Raji (cell line): ENCODE data around the gene ITM2C.

Source experiments
- POLR2A ChIP-seq: IDR thresholded peaks from 2 replicates; pipeline ENCODE4 v1.6.1; 2011; ENCODE audit warnings: low read depth, low read length, control low read depth; ENCODE audit not compliant: insufficient read depth

ITM2C gene

DNA sequence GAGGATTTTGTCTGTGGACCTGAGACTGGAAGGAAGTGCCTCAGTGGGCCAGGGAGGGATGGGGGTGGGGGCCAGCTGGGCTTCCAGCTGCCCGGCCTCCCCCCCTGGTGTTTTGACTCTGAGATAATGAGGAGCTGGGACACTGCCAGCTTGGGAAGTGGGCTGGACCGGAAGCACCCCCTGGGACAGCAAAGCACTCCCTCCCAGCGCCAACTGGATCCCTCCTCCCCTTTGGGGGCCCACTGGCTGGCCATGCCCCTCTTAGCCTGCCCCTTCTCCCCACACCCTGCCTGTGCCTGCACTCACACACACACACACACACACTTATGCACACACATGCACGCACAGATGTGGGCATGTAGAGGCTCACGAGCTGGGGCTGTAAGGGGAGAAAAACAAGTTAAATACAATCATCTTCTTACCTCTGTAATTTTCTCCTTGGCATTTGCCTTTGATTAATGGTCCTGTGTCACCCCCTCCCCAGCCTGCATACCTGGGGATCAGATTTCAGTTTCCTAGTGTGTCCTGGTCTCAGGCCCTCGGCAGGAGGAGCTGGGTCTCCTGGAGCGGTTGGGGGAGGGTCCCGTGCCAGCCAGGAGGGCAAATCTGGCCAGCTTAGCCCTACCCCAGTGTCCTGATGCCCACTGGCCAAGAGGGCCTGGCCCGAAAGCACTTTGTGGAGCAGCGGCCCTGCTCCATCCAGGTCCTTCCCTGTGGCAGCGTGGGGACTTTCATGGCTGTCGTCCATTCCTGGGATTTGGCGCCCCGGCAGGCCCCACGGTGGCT, 3.6 kb downstream of the ITM2C start:
- no peak for TF ChIP-seq POLR2A

- TF ChIP-seq POLR2A: no peak
Observed at GRCh38 chr2:230868947-230869913, 4.5 kb downstream of the ITM2C start.

DNA sequence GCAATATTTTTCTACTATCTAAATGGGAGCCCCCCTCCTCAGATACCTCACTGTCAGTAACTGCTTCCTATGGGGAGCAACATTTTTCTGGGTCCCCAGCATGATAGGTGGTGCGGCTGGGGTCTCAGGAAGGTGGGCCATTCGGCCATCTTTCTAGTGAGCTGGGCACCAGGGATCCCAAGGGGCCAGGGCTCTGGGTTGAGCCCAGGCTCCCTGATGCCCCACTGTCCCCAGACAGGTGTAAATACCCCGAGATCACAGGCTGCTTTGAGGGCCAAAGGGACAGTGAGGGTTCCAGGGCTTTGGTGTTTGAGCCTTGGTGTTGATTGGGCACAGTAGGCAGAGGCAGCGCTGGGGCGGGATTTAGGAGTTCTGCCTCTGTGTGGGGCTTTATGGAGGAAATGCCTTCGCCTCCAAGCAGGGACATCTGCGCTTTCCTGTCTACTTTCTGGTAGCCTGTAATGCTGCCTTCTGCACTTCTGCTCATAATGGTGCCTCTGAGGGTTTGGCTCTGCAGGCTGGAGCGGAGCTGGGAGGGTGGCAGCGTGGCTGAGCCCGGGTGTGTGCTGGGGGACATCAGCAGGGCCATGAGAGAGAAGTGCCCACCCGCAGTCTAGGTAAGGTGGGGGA, 5.3 kb downstream of the ITM2C start:
- no peak for TF ChIP-seq POLR2A

DNA sequence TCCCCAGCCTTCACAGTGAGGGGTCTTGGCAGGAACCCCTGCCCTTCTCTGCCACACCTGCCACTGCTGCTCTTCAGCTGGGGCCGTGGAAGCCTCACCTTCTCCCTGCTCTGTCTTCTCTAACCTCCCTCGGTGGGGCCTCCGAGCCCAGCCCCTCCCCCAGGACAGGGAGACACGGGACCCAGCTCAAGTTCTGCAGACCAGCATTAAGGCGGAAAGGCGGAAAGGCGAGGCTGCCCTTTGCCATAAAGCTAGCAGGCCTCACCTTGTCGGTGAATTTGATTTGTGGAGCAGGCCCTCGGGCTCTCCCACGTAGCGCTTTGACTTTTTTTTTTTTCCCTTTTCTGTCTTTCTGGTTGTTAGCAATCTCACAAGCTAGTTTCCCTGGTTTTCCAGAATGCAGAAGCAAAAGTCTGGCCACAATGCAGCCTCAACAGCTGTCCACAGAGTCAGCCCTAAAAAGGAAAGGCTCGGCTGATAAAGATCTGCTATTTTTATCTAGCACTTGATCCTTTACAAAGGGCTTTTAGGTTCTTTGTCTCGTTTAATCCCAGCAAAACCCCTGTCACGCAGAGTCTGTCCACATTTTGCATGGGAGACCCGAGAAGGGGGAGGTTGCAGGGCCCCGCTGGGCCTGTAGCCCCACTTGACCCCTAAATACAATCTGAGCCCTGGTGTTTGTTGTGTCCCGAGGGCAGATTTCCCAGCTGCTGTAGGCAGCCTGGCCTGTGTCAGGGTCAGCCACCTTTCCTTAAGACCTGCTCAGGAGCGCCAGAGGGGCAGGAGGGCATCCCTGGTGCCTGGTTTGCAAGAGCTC, 6.0 kb downstream of the ITM2C start:
- TF ChIP-seq POLR2A: no peak

DNA sequence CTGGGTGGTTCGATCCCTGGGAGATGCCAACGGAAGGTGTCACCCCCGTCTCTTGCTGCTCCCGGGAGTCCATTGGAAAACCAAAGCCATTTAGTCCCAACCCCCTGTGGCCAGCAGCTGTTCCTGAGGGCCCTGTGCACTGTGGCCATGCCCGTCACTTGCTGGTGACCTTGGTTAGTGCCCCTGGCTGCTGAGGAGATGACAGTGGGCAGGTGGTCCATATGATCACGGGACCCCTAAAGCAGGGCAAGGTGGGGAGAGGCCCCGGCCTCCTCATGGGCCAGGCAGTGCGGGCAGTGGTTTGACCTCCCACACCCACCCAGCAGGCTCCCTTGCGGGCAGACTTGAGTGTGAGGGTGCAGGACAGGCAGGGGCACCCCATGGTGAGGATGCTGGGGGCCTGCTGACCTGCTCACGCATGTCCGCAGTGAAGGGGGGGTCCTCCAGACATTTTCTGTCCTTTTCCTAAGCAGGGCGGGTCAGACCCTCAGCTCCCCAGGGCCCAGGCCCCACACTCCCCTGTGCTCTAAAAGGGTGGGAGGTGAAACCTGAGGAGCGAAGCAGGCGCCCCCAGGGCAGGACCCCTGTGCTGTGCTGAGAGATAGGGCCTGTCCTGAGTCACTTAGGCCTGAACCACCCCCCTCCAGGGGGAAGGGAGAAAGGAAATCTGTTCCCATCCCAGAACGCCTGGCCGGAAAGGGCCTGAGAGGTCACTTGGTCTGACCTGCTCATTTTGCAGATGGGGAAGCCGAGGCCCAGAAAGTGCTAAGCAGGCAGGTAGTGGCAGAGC, 6.8 kb downstream of the ITM2C start:
- no peak for TF ChIP-seq POLR2A

- no peak for TF ChIP-seq POLR2A
Observed at GRCh38 chr2:230872151-230872967, 7.6 kb downstream of the ITM2C start.

- no peak for TF ChIP-seq POLR2A
Observed at GRCh38 chr2:230872968-230873660, 8.4 kb downstream of the ITM2C start.

DNA sequence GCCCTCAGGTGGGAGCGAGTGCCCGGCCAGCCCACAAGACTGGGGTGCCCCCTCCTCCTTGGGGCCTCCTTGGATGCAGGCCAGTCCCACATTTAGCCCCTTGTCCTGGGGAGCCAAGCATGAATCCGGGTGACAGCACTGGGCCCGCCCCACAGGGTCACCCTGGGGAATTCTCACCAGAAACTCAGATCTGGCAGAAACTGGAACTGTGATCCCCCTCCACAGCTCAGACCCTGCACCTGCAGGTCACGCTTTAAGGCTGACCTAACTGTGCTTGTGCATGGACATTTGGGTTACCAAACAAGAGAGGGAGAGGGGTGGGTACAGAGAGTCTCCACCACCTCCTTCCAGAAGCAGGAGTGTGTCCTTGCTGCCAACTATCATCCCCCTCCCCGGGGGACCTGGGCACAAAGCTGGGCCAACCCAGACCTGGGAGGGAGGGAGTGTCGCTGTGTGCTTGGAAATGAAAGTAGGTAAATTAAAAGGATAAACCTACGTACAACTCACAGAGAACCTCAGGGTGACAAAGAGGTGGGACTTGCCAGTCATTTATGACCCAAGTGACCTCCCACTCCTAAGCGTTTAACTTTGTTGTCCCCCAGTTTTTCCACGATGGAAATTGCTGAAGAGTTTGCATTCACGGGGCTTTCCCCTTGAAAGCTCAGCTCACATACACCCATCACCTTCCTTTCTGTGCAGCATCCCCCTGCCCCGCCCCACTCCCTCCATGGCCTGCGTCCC, 9.1 kb downstream of the ITM2C start:
- no peak for TF ChIP-seq POLR2A

GRCh38 chr2:230874456-230874855, 9.7 kb downstream of the ITM2C start:
- no peak for TF ChIP-seq POLR2A

DNA sequence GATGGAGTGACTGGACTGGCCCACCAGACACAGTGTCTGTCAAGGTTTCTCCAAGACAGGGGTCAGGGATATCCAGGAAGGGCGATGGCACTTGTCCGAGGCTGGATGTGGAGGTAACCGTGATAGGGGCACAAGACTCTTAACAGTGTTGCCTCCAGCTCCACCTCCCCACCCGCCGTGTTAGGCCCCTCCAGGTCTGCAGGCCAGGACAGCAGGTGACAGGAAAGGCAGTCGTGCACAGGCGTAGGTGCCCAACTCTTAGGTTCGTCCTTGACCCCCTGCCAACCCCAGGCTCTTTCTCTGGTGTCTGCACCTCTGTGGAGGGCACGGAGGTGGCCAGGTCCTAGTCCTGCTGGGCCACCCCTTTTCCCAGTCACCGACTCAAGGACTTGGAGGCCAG, 10.1 kb downstream of the ITM2C start:
- TF ChIP-seq POLR2A: no peak

DNA sequence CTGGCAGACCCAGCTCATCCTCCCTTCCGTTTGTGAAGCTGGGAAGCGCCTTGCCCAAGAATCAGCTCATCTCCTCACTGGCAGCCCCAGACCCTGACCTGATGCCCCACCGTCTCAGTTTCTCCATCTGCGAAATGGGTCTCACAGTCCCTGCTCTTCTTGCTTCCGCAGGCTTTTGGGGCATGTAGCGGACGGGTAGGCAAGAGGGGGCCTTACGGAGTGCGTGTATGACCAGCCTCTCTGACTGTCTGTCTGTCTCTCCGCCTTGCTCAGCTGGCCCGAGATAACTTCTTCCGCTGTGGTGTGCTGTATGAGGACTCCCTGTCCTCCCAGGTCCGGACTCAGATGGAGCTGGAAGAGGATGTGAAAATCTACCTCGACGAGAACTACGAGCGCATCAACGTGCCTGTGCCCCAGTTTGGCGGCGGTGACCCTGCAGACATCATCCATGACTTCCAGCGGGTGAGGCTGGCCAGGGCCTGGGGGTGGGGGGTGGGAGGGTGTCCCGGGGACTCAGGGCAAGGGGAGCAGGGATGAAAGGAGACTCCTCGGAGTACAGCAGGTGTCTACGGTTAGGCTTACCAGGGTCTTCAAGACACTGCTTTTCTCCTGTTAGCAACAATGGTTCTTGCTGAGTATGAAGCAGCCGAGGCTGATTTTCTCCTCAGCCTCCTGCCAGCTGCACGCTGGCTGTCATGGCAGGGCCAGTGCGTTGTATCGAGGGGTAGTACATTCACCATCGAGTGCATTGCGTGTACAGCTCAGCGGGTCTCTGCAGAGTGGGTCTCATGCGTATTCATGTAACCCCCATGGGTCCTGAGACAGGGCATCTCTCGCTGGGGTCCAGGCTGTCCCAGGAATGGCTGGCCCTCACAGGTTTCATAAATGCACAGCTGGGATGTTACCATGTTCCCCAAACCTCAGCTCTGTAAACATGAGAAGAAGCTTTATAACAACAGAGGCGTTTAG, 10.9 kb downstream of the ITM2C start:
- no peak for TF ChIP-seq POLR2A
